Heart right ventricle (tissue), 16 donors: ENCODE data around the gene ANXA8L1. TPM values are rescaled to one million over a fixed set of nuclear protein-coding genes. Genes with fewer than 3 reads are reported as not detected.
"Not testable (repeated sequence)": the region's sequence is repeated elsewhere in the genome, so short reads cannot be mapped to it uniquely, and the experiment has no call there.

Experiments used
- ATAC-seq, 8 donors: fragments of 200-7000 bp; cut with Tn5 transposase; one replicate each; pipeline ENCODE4 v1.9.1; 2020; ENCODE audit warnings: mild to moderate bottlenecking in 8 of 8, moderate library complexity in 8 of 8, moderate number of reproducible peaks in 1 of 8
- DNase-seq, 2 donors: peaks; one replicate each; pipeline ENCODE4 v3.0.0-alpha.2; 2020
- H3K27ac ChIP-seq, 10 donors: fragments of 200-600 bp; sonication (generic) in 2 of 10; one replicate each; pipeline versions ENCODE4 v1.5.0 to v1.8.0; 2020 to 2022; ENCODE audit warnings: mild to moderate bottlenecking in 3 of 10
- H3K27me3 ChIP-seq, 7 donors: fragments of 200-600 bp; one replicate each; pipeline ENCODE4 v1.8.0; 2021 to 2022; ENCODE audit warnings: mild to moderate bottlenecking in 2 of 7
- H3K36me3 ChIP-seq, 9 donors: fragments of 200-600 bp; sonication (generic) in 1 of 9; one replicate each; pipeline versions ENCODE4 v1.5.0 to v1.8.0; 2020 to 2022; ENCODE audit warnings: mild to moderate bottlenecking in 2 of 9
- H3K4me1 ChIP-seq, 9 donors: fragments of 200-600 bp; sonication (generic) in 1 of 9; one replicate each; pipeline versions ENCODE4 v1.5.0 to v1.8.0; 2020 to 2022; ENCODE audit warnings: mild to moderate bottlenecking in 4 of 9
- H3K4me3 ChIP-seq, 10 donors: fragments of 200-600 bp; sonication (generic) in 2 of 10; one replicate each; pipeline versions ENCODE4 v1.5.0 to v1.8.0; 2020 to 2022; ENCODE audit warnings: mild to moderate bottlenecking in 7 of 10, moderate library complexity in 2 of 10
- H3K9me3 ChIP-seq, 11 donors: fragments of 200-600 bp in 10 of 11; sonication (generic) in 2 of 11; one replicate each; pipeline versions ENCODE4 v1.5.0 to v1.8.0; 2013 to 2022; ENCODE audit warnings: mild to moderate bottlenecking in 2 of 11, control low read depth in 1 of 11, moderate library complexity in 1 of 11
- WGBS, 2 donors: extraction: QIAGEN DNeasy Blood & Tissue Kit; methylation state at CpG; one replicate each; pipeline ENCODE4 v1.1.7; 2013; ENCODE audit warnings: inconsistent platforms in 1 of 2; 5-methylcytosine and 5-hydroxymethylcytosine counted together
- intact Hi-C, 10 donors: fragments of 100-400 bp; cut with DNase I; formaldehyde crosslinking; loops; one replicate each; pipeline versions ENCODE4 v1.11.1 to v1.14.2; 2022
- polyA plus RNA-seq, 2 donors: library from polyadenylated mRNA; stranded (reverse); fragments of 200-250 nt; gene quantifications; one replicate each; pipeline ENCODE4 v1.2.3, GENCODE V29; 2013
- total RNA-seq, 10 donors: library from RNA; stranded (reverse); fragmentation: NEBNext Ultra II Directional in 3 of 10; extraction: Animal tissue kit (Norgen Biotek cat#: 25700) in 3 of 10; gene quantifications; one replicate each; pipeline versions ENCODE4 v1.2.1 to v1.2.4, GENCODE V29; 2021 to 2023
- TF ChIP-seq, protein P1 (sequence below), 9 donors: fragments of 200-600 bp; sonication (generic) in 2 of 9; IDR thresholded peaks; one replicate each; pipeline versions ENCODE4 v1.5.0 to v1.8.0; 2021 to 2022; ENCODE audit warnings: antibody characterized with exemption in 9 of 9, mild to moderate bottlenecking in 5 of 9, moderate library complexity in 1 of 9
- donor health status: Arrhythmogenic right ventricular cardiomyopathy.
- donor health status: ischemic (EF 13 %, LVEDD 7.1; RV severe dilation, severe dysfunction).
- donor health status: healthy with polysubstance abuse.
- donor health status: DM: no; HTN: yes; CAD: no.
- donor health status: DM: no; HTN: no; CAD: no.
- donor health status: ischemic (EF 25% LVEDD 6.9; RV normal size, moderate dysfunction).
- donor health status: ischemic (EF 25% LVEDD 5.7; RV mildly dilated, moderate dysfunction).
- donor health status: healthy.
- donor health status: DM: yes; HTN: yes; CAD: no.
- donor health status: Ischemic cardiomyopathy.
- donor health status: ischemic (EF 35%, LVEDD 5.7; RV mildly dilated, moderate dysfunction).
- donor health status: nonischemic (EF 11% LVEDD 7.7; RV severe dilation, severe dysfunction).
- donor health status: DM: yes; HTN: yes; CAD: no.
- donor health status: PGD.
- donor health status: ischemic (EF 29% LVEDD 5.4; RV normal size, mild dysfunction).
- donor health status: nonischemic (EF 23%, LVEDD 6.1; RV moderate dilation, normal function).

The ANXA8L1 gene
- total and polyA plus RNA-seq, 12 donors = 0.04 to 1.7 (median 0.83) TPM; not detected in 6

DNA sequence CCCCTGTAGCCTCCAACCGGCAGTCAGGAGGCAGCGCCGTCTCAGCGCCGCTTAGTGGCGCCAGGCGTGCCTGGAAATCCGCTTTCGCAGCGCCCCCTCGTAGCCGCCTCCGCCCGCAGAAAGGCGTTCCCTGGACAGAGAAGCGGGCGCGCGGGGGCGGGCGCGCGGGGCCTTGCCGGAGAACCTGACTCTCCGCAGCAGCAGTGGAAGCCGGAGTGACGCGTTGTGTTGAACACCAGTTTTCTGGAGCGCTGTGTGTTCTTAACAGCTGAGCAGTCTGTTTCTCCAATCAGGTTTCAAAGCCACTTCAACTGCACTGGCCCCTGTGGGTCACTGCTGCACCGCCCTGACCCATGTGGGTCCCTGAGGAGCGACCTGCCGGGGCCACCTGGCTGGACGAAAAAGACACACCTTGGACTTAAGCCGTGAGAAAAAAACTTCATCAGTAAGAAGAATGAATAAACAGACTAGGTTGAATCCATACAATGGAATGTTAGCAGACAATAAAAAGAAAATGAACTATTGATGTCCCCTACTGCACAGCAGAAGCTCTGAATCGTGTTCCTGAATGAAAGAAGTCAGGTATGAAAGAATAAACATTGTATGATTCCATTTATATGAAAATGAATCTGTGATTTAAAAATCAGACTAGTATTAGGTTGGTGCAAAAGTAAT, 22.8 kb downstream of the ANXA8L1 start:
- DNase-seq, H3K9me3 ChIP-seq, H3K27ac ChIP-seq, H3K4me1 ChIP-seq, intact Hi-C loops, H3K36me3 ChIP-seq, H3K27me3 ChIP-seq: not testable (repeated sequence)
- peak; percentile 90 to 96 (median 94) for ATAC-seq
- WGBS, 2 donors = 7 to 8% methylated on average over 10 to 11 of the region's 35 CpGs
- TF ChIP-seq, protein P1, sequence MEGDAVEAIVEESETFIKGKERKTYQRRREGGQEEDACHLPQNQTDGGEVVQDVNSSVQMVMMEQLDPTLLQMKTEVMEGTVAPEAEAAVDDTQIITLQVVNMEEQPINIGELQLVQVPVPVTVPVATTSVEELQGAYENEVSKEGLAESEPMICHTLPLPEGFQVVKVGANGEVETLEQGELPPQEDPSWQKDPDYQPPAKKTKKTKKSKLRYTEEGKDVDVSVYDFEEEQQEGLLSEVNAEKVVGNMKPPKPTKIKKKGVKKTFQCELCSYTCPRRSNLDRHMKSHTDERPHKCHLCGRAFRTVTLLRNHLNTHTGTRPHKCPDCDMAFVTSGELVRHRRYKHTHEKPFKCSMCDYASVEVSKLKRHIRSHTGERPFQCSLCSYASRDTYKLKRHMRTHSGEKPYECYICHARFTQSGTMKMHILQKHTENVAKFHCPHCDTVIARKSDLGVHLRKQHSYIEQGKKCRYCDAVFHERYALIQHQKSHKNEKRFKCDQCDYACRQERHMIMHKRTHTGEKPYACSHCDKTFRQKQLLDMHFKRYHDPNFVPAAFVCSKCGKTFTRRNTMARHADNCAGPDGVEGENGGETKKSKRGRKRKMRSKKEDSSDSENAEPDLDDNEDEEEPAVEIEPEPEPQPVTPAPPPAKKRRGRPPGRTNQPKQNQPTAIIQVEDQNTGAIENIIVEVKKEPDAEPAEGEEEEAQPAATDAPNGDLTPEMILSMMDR (IDR thresholded peaks at IDR 0.05) = peak in 3 of 9 donors; percentile 16 to 21 (median 19)
- peak overlapping the region in 9 of 10 donors; percentile 4 to 51 (median 38) for H3K4me3 ChIP-seq

- H3K27ac ChIP-seq, H3K4me3 ChIP-seq, DNase-seq, H3K4me1 ChIP-seq, H3K36me3 ChIP-seq, H3K27me3 ChIP-seq, intact Hi-C loops, ATAC-seq: not testable (repeated sequence)
- H3K9me3 ChIP-seq = peaks cover 0 to 10% (median 0%) of the 10 kb centered on the region in 11 donors
- WGBS, 2 donors = 86 to 99% methylated on average over 3 of the region's 3 CpGs
These were observed 34.0 kb downstream of the ANXA8L1 start for GRCh38 chr10:46409556-46409955.

- H3K4me1 ChIP-seq, H3K36me3 ChIP-seq, H3K27ac ChIP-seq, ATAC-seq, H3K27me3 ChIP-seq, DNase-seq, intact Hi-C loops, H3K4me3 ChIP-seq: not testable (repeated sequence)
- peaks cover 0 to 10% (median 0%) of the 10 kb centered on the region in 11 donors for H3K9me3 ChIP-seq
These were observed 35.5 kb downstream of the ANXA8L1 start for GRCh38 chr10:46411123-46411522.

DNA sequence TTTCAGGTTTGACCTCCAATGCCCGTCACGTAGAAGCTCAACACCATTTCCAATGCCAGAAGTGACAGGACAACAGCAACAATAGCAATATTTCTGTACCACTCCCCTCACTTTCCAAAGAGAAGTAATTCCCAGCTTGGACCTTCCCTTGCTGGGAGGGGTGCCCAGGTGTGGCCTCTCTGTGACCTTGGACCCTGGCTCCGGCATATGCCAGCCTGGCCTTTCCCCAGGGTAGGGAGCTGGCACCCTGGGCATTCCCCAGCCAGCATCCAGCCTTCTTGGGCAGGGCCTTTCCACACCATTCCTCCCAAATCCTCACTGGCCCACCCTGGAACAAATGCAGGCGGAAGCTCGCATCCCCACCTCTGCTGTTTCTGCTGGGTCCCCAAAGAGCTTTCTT, 37.1 kb downstream of the ANXA8L1 start:
- H3K36me3 ChIP-seq, intact Hi-C loops, H3K4me3 ChIP-seq, H3K27ac ChIP-seq, DNase-seq, H3K4me1 ChIP-seq, H3K9me3 ChIP-seq, ATAC-seq, H3K27me3 ChIP-seq: not testable (repeated sequence)
- no CpG with 5 or more reads among the region's 5 CpGs for WGBS, 2 donors

GRCh38 chr10:46415291-46415690, 39.7 kb downstream of the ANXA8L1 start:
- ATAC-seq, H3K27me3 ChIP-seq, intact Hi-C loops, H3K9me3 ChIP-seq, H3K27ac ChIP-seq, H3K4me1 ChIP-seq, H3K36me3 ChIP-seq, H3K4me3 ChIP-seq, DNase-seq: not testable (repeated sequence)
- 83 to 87% methylated on average over 4 of the region's 6 CpGs for WGBS, 2 donors

DNA sequence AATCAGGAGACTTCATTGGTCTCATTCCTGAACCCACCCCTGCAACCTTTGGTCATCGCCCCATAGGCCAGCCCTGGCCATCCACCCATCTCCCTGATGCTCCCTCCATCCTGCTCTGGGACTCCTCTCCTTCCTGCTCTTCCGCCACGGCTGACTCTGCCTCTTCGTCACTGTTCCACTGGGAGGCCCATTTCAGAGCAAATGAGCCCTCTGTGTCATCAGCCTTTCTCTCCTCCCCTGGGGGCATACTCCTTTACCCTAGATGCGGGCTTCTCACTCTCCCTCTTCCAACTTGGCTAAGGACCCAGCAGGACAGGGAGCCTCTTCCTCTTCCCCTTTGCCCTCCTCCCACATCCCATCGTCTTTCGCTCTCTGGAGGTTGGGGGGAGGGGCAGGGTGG, 42.7 kb downstream of the ANXA8L1 start:
- H3K27me3 ChIP-seq, H3K9me3 ChIP-seq, H3K4me1 ChIP-seq, H3K4me3 ChIP-seq, H3K36me3 ChIP-seq, intact Hi-C loops, H3K27ac ChIP-seq: not testable (repeated sequence)
- 75 to 80% methylated on average over 4 to 6 of the region's 7 CpGs for WGBS, 2 donors
- peak in 6 of 8 donors; percentile 20 to 68 (median 42) for ATAC-seq
- DNase-seq = peak in 1 of 2 donors; percentile 16

- H3K4me3 ChIP-seq, H3K36me3 ChIP-seq, H3K27me3 ChIP-seq, H3K4me1 ChIP-seq, H3K27ac ChIP-seq, H3K9me3 ChIP-seq, intact Hi-C loops, DNase-seq: not testable (repeated sequence)
- ATAC-seq = peak; percentile 34 to 76 (median 73)
- 21 to 28% methylated on average over 4 of the region's 13 CpGs for WGBS, 2 donors
These were observed 44.2 kb downstream of the ANXA8L1 start for GRCh38 chr10:46419570-46420379.

DNA sequence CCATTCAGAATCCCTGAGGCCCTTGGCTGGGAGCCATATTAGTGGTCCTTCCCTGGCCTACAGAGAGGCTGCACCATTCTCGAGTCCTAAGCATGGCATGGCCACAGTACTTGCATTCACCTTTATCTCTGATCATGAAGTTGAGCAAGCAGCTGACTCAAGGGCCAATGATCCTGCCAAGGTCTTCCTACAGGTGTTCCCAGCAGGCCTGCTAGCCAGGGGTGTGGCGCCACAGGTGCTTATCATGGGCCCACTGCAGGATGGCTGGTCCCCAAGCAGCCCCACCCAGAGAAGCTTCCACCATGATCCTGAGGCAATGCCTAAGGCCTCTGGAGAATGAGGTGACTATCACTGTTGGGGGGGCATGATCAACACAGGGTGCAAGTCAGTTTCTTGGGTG, 48.0 kb downstream of the ANXA8L1 start:
- H3K36me3 ChIP-seq, DNase-seq, ATAC-seq, H3K27me3 ChIP-seq, H3K4me1 ChIP-seq, H3K4me3 ChIP-seq, H3K27ac ChIP-seq, intact Hi-C loops, H3K9me3 ChIP-seq: not testable (repeated sequence)
- WGBS, 2 donors = no CpG with 5 or more reads among the region's 2 CpGs

DNA sequence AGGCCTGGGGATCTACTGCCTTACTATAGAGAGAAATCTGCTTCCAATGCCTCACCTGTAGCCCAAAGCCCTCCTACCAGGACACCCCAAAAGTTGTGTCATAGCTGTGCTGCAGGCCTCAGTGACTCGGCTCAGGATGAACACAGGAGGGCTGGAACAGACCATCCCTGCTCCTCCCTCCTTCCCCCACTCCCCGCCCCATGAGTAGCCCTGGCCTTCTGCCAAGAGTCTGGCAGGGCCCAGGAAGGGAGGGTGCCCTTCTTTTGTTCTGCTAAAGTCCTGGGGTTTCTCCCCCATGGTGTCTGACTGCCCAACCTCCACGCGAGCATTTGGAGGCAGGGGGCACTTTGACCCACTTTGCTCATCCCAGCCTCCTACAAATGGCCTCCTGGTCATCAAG, 65.4 kb downstream of the ANXA8L1 start:
- DNase-seq (peak in 1 of 2 donors; percentile 5), ATAC-seq (peak in 7 of 8 donors; percentile 36 to 72 (median 50))
- H3K27me3 ChIP-seq, H3K36me3 ChIP-seq, intact Hi-C loops, H3K27ac ChIP-seq, H3K9me3 ChIP-seq, H3K4me1 ChIP-seq, H3K4me3 ChIP-seq: not testable (repeated sequence)
- WGBS, 2 donors = no CpG with 5 or more reads among the region's 4 CpGs
